Activated naive CD4-positive, alpha-beta T cell treated with anti-CD3 and anti-CD28 coated beads, Interleukin-2, amount 50 U/mL, for 24 hours (primary cell): ENCODE data around the gene UNC5C.

ENCODE experiments used
- H3K27ac Mint-ChIP-seq: one replicate; pipeline ENCODE4 v1.8.0; 2021; ENCODE audit warnings: mild to moderate bottlenecking, mixed read lengths
- H3K27me3 Mint-ChIP-seq: one replicate; pipeline ENCODE4 v1.8.0; 2021; ENCODE audit warnings: mixed read lengths
- H3K36me3 Mint-ChIP-seq: one replicate; pipeline ENCODE4 v1.8.0; 2021; ENCODE audit warnings: mixed read lengths
- H3K4me1 Mint-ChIP-seq: one replicate; pipeline ENCODE4 v1.8.0; 2021; ENCODE audit warnings: mixed read lengths
- H3K4me3 Mint-ChIP-seq: one replicate; pipeline ENCODE4 v1.8.0; 2021; ENCODE audit warnings: mild to moderate bottlenecking, mixed read lengths
- H3K9me3 Mint-ChIP-seq: one replicate; pipeline ENCODE4 v1.8.0; 2021; ENCODE audit warnings: mixed read lengths

UNC5C gene

GRCh38 chr4:95417531-95417930, 131.2 kb downstream of the UNC5C start:
- no peaks in the 10 kb centered on the region for H3K9me3 Mint-ChIP-seq
- no peaks in the 10 kb centered on the region for H3K36me3 Mint-ChIP-seq
- no peaks in the 10 kb centered on the region for H3K4me1 Mint-ChIP-seq
- peaks cover 3% of the 10 kb centered on the region for H3K27me3 Mint-ChIP-seq
- no peak overlapping the region for H3K4me3 Mint-ChIP-seq
- no peak overlapping the region for H3K27ac Mint-ChIP-seq

DNA sequence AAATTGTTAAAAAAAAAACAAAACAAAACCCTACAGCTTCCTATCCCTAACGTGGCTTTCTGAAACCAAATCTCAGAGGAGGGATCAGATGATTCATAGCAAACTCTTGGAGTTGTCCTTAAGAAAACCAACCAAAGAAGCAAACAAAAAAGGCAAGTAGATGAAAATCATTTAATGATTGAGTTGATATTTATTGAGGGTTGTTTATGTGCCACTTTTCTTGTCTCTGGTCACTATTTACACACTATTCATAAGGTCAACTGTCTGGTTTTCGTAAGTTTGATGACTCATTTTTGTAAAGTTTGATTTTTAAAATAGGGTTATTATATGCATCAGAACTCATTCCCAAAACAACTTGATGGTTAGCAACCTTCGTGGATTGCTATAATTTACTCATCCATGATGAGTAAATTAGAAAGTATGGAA, 133.4 kb downstream of the UNC5C start:
- Mint-ChIP-seq H3K9me3 (no peaks in the 10 kb centered on the region), H3K4me3 (no peak overlapping the region), H3K27ac (no peak overlapping the region), H3K36me3 (no peaks in the 10 kb centered on the region), H3K27me3 (peaks cover 3% of the 10 kb centered on the region), H3K4me1 (no peaks in the 10 kb centered on the region)

- H3K4me1 Mint-ChIP-seq = no peaks in the 10 kb centered on the region
- H3K4me3 Mint-ChIP-seq = no peak overlapping the region
- no peaks in the 10 kb centered on the region for H3K9me3 Mint-ChIP-seq
- H3K27ac Mint-ChIP-seq = no peak overlapping the region
- peaks cover 3% of the 10 kb centered on the region for H3K27me3 Mint-ChIP-seq
- H3K36me3 Mint-ChIP-seq = no peaks in the 10 kb centered on the region
These were observed 137.2 kb downstream of the UNC5C start for GRCh38 chr4:95411371-95412088.

- Mint-ChIP-seq H3K36me3 (no peaks in the 10 kb centered on the region), H3K27me3 (peaks cover 5% of the 10 kb centered on the region), H3K4me3 (no peak overlapping the region), H3K9me3 (no peaks in the 10 kb centered on the region), H3K27ac (no peak overlapping the region), H3K4me1 (no peaks in the 10 kb centered on the region)
These were observed 138.3 kb downstream of the UNC5C start for GRCh38 chr4:95410387-95410977.

DNA sequence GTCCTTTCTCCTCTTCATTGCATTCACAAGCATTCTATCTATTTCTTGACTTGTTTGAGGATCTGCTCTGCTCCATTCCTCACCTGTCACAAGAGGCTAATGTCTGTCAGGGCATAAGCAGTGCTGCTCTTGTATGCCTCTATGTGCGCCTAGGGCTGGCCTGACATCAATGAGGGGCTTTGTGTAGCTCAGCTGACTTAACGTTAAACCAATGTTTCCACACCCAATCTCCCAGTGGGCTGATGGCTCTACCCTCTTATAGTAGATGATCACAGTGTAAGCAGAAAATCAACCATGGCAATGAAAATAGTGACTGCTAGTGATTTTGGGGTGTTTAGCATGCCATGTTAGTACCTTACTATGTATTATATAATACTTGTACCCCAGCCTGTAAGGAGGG, 139.0 kb downstream of the UNC5C start:
- peaks cover 5% of the 10 kb centered on the region for H3K27me3 Mint-ChIP-seq
- H3K9me3 Mint-ChIP-seq = no peaks in the 10 kb centered on the region
- no peak overlapping the region for H3K27ac Mint-ChIP-seq
- H3K4me1 Mint-ChIP-seq = no peaks in the 10 kb centered on the region
- no peaks in the 10 kb centered on the region for H3K36me3 Mint-ChIP-seq
- H3K4me3 Mint-ChIP-seq = no peak overlapping the region

DNA sequence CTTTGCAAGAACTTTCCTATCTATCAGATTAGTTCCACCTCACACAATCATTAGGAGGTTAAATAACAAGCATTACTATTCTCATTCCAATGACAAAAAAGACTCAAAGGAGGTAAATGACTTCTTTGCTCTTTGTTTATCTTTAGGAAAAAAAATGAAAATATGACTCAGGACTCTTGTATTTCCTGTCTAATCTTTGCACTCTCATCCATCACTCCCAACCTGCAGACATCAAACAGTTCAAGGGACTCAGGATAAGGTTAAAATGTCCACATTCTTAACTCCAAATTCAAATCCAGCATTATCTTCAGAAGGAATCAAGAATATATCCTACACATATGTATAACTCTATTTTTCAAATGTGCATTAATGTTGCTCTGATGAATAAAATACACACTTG, 139.6 kb downstream of the UNC5C start:
- Mint-ChIP-seq H3K36me3 (no peaks in the 10 kb centered on the region), H3K4me3 (no peak overlapping the region), H3K9me3 (no peaks in the 10 kb centered on the region), H3K27me3 (peaks cover 7% of the 10 kb centered on the region), H3K4me1 (no peaks in the 10 kb centered on the region), H3K27ac (no peak overlapping the region)

DNA sequence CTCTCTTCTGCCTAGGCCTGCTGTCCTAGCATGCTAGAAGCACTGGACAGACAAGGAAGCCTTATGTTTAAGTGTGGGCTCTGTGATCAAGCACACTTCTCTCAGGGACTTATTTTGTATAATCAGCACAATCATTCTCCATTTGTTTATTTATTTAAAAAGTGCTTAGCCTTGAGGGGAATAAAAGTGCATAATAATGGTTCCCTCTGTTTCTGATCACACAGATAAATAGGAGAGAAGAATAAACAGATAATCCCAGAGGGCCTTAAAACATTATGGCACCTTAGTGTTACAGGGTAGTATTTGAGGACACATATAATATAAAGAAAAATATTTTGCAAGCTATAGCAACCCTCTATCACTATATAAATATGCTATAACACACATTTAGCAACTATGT, 146.5 kb downstream of the UNC5C start:
- peaks cover 5% of the 10 kb centered on the region for H3K27me3 Mint-ChIP-seq
- no peak overlapping the region for H3K27ac Mint-ChIP-seq
- no peak overlapping the region for H3K4me3 Mint-ChIP-seq
- H3K4me1 Mint-ChIP-seq = no peaks in the 10 kb centered on the region
- H3K9me3 Mint-ChIP-seq = no peaks in the 10 kb centered on the region
- no peaks in the 10 kb centered on the region for H3K36me3 Mint-ChIP-seq

DNA sequence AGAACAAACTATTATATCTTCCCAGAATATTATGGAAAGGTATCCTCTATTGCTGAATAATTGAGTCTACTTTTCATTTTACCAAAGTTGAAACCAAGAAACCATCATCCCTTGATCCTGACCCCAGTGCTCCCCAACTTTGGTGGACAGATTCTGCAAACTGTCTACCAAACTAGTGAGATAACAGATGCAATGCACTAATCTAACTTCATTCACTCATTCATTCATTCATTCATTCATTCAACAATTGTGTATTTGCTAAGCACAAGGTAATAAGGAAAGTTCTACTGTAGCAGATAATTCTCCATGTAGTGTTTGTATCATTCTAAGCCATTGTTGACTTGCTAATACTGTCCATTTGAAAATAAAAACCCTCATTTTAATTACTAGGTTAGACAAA, 150.6 kb downstream of the UNC5C start:
- Mint-ChIP-seq H3K27me3 (no peaks in the 10 kb centered on the region), H3K4me1 (no peaks in the 10 kb centered on the region), H3K9me3 (no peaks in the 10 kb centered on the region), H3K4me3 (no peak overlapping the region), H3K36me3 (no peaks in the 10 kb centered on the region), H3K27ac (no peak overlapping the region)

GRCh38 chr4:95394752-95395306, 153.9 kb downstream of the UNC5C start:
- Mint-ChIP-seq H3K27me3 (no peaks in the 10 kb centered on the region), H3K4me1 (no peaks in the 10 kb centered on the region), H3K36me3 (no peaks in the 10 kb centered on the region), H3K27ac (no peak overlapping the region), H3K4me3 (no peak overlapping the region), H3K9me3 (no peaks in the 10 kb centered on the region)

DNA sequence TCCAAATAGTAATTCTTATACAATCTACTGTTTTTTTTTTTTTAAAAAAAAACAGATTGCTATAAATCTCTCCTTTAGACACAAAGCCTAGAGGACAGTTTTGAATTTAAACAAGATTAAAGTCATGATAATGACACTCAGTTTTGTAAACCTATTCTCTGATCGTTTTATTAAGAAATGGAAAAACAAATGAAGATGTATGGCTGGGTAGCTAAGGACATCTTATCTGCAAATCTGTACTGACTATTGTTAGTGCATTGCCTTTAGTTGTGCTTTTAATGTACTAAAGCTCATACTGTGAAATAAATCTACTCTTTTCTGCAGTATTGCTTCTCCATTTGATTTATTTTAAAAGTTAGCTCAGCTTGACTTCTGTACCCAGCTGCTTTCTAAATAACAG, 155.0 kb downstream of the UNC5C start:
- H3K27ac Mint-ChIP-seq = no peak overlapping the region
- H3K4me1 Mint-ChIP-seq = no peaks in the 10 kb centered on the region
- no peaks in the 10 kb centered on the region for H3K36me3 Mint-ChIP-seq
- no peak overlapping the region for H3K4me3 Mint-ChIP-seq
- no peaks in the 10 kb centered on the region for H3K9me3 Mint-ChIP-seq
- no peaks in the 10 kb centered on the region for H3K27me3 Mint-ChIP-seq

DNA sequence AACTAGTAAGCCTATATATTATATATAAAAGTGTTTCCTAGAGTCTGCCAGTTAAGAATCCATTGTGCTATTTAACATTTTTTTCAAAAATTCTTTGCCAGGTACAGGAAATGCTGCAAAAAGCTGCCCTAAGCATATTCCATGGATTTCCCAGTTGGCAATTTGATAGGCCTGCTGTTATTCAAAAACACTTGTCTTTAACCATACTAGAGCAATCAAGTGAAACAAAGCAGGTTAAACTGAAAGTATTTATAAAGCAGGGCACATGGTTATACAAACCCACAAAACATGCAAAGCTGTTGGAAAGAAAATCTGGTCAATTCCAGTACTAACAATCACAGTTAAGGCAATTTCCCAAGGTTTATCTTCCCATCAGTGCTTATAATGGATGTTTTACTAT, 159.9 kb downstream of the UNC5C start:
- Mint-ChIP-seq H3K27ac (no peak overlapping the region), H3K4me3 (no peak overlapping the region), H3K4me1 (no peaks in the 10 kb centered on the region), H3K27me3 (no peaks in the 10 kb centered on the region), H3K36me3 (no peaks in the 10 kb centered on the region), H3K9me3 (peaks cover 4% of the 10 kb centered on the region)

DNA sequence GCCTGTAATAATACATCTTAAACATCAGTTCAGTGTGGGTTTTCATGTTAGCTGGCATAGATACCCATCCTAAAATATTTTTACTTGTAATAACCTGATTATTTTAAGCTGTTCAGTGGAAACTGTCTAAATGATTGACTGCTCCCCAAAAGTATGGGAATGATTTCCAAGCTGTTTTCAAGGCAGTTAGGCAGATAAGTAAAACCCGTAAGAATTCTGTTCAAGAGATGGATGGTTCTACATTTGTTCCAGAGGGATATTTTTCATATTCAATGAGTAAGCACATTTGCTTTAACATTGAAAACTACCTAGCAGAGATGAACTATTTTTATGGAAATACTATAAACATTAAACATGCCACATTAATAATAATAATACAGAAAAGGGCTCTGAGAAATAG, 161.1 kb downstream of the UNC5C start:
- Mint-ChIP-seq H3K4me3 (no peak overlapping the region), H3K36me3 (no peaks in the 10 kb centered on the region), H3K27me3 (no peaks in the 10 kb centered on the region), H3K4me1 (no peaks in the 10 kb centered on the region), H3K9me3 (peaks cover 4% of the 10 kb centered on the region), H3K27ac (no peak overlapping the region)

DNA sequence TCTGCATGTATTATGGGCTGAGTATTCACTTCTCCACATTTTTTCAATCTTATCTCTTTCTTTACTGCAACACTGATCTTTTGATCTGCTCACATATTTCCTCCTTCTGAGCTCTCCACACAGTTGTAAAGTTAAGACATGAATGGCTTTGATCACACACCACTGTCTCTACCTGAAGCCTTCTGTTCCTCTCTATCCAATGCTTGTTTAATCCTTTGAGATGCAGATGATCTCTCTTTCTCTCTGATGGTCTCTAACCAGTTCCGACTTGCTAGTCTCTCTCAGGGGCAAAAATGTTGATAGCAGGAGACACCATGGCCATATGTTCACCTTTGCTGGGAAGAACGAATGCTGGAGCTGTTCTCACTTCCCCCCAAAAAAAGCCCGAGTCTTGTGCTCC, 162.4 kb downstream of the UNC5C start:
- H3K4me3 Mint-ChIP-seq = no peak overlapping the region
- no peaks in the 10 kb centered on the region for H3K36me3 Mint-ChIP-seq
- no peaks in the 10 kb centered on the region for H3K4me1 Mint-ChIP-seq
- peaks cover 4% of the 10 kb centered on the region for H3K9me3 Mint-ChIP-seq
- H3K27ac Mint-ChIP-seq = no peak overlapping the region
- H3K27me3 Mint-ChIP-seq = no peaks in the 10 kb centered on the region

- H3K27me3 Mint-ChIP-seq = no peaks in the 10 kb centered on the region
- no peak overlapping the region for H3K4me3 Mint-ChIP-seq
- peaks cover 4% of the 10 kb centered on the region for H3K9me3 Mint-ChIP-seq
- H3K27ac Mint-ChIP-seq = no peak overlapping the region
- H3K36me3 Mint-ChIP-seq = no peaks in the 10 kb centered on the region
- H3K4me1 Mint-ChIP-seq = no peaks in the 10 kb centered on the region
These were observed 166.8 kb downstream of the UNC5C start for GRCh38 chr4:95381843-95382580.

DNA sequence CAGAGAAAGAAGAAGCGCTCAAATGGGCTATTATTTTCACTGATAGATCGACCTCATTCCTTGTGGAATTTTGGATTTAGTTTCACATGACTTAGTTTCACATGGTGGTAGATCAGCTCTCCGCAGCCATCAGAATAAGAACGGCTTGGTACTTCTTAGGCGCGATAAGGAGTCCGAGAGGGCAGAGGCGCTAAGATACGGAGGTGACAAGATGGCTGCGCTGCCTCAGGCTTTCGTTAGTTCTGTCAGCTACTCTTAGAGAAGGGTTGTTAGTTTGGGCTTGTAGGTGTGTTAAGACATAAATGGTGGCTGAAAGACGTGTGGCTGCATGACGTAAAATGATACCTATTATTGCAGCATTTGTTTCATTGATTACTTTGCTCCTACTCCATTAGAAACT, 169.1 kb downstream of the UNC5C start:
- Mint-ChIP-seq H3K27ac (no peak overlapping the region), H3K9me3 (peaks cover 4% of the 10 kb centered on the region), H3K27me3 (no peaks in the 10 kb centered on the region), H3K4me3 (no peak overlapping the region), H3K4me1 (no peaks in the 10 kb centered on the region), H3K36me3 (no peaks in the 10 kb centered on the region)

GRCh38 chr4:95377366-95377900, 171.3 kb downstream of the UNC5C start:
- H3K9me3 Mint-ChIP-seq = no peaks in the 10 kb centered on the region
- H3K4me1 Mint-ChIP-seq = no peaks in the 10 kb centered on the region
- H3K27ac Mint-ChIP-seq = no peak overlapping the region
- H3K36me3 Mint-ChIP-seq = no peaks in the 10 kb centered on the region
- no peaks in the 10 kb centered on the region for H3K27me3 Mint-ChIP-seq
- H3K4me3 Mint-ChIP-seq = no peak overlapping the region
